Hematopoietic multipotent progenitor cell treated with erythropoietin and hydrocortisone succinate and interleukin-3 and kit ligand, for 15 days (in vitro differentiated cells): ENCODE data around the gene CTAGE4.
"Not testable (repeated sequence)": the region's sequence is repeated elsewhere in the genome, so short reads cannot be mapped to it uniquely, and the experiment has no call there.

Experiments
- DNase-seq: peaks from one replicate; pipeline ENCODE4 v3.0.0-alpha.2; 2015; ENCODE audit warnings: low spot score

The CTAGE4 gene, protein sequence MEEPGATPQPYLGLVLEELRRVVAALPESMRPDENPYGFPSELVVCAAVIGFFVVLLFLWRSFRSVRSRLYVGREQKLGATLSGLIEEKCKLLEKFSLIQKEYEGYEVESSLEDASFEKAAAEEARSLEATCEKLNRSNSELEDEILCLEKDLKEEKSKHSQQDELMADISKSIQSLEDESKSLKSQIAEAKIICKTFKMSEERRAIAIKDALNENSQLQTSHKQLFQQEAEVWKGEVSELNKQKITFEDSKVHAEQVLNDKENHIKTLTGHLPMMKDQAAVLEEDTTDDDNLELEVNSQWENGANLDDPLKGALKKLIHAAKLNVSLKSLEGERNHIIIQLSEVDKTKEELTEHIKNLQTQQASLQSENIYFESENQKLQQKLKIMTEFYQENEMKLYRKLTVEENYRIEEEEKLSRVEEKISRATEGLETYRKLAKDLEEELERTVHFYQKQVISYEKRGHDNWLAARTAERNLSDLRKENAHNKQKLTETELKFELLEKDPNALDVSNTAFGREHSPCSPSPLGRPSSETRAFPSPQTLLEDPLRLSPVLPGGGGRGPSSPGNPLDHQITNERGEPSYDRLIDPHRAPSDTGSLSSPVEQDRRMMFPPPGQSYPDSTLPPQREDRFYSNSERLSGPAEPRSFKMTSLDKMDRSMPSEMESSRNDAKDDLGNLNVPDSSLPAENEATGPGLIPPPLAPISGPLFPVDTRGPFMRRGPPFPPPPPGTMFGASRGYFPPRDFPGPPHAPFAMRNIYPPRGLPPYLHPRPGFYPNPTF

DNA sequence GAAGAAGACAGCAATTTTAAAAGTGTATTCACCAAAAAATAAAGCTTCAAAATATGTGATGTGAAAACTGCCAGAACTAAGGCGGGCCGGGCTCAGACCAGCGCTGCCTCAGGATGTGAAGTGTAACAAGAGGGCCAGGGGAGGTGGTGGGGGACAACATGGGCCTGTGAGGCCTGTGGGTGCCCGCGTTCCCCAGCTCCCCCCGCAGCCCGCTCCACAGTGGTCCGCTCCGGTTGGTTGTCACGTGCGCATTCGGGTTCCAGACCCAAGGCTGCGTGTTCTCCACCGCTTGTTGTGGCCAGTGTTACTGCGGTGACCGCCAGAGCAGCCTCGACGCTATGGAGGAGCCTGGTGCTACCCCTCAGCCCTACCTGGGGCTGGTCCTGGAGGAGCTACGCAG is at the start of gene CTAGE4:
Gene CTAGE4 (plus strand): TSS at position 301 of the 400 bp plus-strand sequence. CDS start 38 bp downstream, at position 339.
- DNase-seq, result not testable (repeated sequence)

DNA sequence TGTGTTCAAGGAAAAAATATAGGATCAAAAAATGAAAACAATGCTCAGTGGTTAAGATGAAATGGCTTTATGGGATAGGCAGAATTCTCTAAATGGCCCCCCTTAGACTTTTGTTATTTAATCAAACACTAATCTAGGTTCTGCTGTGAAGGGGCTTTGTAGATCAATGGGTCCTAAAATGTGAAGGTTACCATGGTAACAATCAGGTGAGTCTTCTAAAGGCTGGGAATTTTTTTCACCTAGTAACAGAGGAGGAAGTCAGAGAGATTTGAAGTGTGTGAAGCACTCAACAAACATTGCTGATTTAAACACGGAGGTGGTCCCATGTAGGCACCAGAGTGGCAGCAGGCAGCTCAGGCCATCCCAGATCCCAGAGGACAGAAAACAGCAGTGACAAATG is 49.1 kb upstream of the CTAGE4 start:
- no peak for DNase-seq

DNA sequence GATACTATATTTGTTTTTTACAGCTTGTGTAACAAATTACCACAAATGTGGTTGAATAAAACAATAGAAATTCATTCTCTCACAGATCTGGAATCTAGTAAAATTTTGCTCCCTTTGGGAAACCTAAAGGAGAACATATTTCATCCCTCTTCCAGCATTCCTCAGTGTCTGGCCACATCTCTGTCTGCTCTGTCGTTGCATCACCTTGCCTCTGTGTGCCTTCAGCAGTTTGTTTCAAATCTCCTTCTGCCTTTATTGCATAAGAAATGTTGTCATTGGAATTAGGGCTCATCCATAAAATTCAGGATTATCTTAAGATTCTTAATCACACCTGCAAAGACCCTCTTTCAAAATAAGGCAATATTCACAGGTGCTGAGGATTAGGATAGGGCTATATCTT is 45.8 kb upstream of the CTAGE4 start:
- DNase-seq, result no peak

DNA sequence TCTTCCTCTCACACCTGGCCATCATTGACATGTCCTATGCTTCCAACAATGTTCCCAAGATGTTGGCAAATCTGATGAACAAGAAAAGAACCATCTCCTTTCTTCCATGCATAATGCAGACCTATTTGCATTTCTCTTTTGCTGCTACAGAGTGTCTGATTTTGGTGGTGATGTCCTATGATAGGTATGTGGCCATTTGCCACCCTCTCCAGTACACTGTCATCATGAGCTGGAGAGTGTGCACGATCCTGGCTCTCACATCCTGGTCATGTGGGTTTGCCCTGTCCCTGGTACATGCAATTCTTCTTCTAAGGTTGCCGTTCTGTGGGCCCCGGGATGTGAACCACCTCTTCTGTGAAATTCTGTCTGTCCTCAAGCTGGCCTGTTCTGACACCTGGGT is 41.1 kb upstream of the CTAGE4 start:
- DNase-seq, result no peak

DNA sequence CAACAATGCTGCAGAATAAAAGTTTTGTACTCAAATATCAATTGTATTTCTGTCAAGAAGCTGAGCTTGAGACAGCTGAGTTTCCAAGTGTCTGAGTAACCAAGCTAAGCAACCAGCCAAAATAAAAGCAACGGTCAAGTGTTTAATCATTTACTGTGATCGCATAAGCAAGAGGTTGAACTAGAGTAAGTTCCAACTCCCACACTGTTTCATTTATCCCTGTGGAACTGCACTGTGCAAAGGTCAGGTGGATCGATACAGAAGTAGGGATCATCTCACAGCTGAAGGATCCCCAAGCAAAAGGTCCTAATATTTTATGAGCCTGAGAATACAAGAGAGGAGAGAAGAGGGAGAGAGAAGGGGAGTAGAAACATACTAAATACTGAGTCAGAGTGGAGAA is 38.8 kb upstream of the CTAGE4 start:
- no peak for DNase-seq

DNA sequence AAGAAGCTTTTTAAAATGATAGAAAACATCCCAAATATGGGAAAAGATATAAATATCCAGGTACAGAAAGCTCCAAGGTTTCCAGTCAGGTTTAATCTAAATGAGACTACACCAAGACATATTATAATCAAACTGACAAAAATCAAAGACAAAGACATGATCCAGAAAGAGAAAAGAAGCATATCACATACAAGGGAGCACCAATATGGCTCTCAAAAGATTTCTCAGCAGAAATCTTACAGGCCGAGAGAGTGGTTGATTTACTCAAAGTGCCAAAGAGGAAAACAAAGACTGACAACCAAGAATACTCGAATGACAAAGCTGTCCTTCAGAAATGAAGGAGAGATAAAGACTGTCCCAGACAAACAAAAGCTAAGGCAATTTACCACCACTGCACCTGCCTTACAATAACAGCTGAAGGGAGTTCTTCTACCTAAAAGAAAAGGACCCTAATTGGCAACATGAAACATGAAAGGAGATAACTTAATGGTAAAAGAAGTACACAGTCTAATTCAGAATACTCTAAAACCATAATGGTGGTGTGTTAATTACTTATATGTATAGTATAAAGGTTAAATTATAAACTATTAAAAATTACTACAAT is 34.9 kb upstream of the CTAGE4 start:
- DNase-seq, result no peak

DNA sequence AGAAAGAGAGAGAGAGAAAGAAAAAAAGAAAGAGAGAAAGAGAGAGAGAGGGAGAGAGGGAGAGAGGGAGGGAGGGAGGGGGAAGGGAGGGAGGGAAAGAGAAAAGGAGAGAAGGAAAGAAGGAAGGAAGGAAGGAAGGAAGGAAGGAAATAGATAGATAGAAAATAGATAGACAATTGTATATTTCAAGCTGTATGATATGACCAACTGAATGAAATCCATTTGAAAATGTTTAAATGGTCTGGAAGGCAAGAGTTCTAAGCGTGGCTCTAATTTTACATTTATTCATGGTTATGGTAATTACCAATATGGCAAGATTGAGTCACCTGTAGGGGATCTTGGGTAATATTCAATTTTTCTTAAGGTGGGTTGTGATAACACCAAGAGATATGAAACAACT is 24.4 kb upstream of the CTAGE4 start:
- DNase-seq, result no peak

DNA sequence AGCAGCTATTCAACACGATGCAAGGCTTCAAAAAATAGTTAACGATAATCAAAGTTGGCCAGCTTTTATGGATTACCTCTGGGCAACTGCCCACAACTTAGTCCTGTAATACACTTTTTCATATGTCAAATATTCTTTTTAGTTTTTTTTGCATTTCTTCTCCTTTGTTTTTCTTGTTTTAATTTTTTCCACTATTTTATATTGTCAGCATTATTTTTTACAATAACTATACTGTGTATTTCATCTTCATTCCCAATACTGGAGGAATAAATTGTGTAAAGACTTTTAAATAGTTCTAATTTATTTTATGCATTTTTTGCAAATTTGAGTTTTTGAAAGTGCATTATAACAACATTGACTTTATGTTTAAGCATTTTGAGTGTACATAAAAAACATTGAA is 18.5 kb upstream of the CTAGE4 start:
- DNase-seq, result no peak

DNA sequence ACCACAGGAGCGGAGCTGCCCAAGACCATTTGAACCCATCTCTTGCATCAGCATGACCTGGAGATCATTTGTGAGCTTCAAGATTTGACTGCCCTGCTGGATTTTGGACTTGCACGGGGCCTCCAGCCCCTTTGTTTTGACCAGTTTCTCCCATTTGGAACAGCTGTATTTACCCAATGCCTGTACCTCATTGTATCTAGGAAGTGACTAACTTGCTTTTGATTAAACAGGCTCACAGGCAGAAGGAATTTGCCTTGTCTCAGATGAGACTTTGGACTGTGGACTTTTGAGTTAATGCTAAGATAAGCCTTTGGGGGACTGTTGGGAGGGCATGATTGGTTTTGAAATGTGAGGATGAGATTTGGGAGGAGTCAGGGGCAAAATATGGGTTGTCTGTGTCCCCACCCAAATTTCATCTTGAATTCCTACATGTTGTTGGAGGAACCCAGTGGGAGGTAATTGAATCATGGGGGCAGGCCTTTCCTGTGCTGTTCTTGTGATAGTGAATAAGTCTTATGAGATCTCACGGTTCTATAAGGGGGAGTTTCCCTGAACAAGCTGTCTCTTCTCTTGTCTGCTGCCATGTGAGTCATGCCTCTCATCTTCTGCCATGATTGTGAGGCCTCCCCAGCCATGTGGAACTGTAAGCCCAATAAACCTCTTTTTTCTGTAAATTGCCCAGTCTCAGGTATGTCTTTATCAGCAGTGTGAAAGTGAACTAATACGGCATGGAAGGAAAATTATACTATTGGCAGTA is 11.5 kb upstream of the CTAGE4 start:
- DNase-seq, result not testable (repeated sequence)

DNA sequence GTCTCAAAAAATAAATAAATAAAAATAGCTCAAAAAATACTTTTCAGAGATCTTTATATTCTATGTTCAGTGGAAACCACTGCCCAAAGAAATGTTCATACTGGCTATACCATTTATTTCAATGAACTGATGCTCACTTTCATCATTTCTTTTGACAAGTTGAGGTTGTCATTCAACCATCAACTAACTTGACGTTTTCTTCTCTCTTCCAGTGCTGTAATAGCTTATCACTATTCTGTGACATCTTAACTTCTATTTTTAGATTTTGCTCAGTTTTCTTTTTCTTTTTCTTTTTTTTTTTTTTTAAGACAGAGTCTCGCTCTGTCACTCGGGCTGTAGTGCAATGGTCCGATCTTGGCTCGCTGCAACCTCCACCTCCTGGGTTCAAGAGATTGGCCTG is 8.7 kb upstream of the CTAGE4 start:
- no peak for DNase-seq

DNA sequence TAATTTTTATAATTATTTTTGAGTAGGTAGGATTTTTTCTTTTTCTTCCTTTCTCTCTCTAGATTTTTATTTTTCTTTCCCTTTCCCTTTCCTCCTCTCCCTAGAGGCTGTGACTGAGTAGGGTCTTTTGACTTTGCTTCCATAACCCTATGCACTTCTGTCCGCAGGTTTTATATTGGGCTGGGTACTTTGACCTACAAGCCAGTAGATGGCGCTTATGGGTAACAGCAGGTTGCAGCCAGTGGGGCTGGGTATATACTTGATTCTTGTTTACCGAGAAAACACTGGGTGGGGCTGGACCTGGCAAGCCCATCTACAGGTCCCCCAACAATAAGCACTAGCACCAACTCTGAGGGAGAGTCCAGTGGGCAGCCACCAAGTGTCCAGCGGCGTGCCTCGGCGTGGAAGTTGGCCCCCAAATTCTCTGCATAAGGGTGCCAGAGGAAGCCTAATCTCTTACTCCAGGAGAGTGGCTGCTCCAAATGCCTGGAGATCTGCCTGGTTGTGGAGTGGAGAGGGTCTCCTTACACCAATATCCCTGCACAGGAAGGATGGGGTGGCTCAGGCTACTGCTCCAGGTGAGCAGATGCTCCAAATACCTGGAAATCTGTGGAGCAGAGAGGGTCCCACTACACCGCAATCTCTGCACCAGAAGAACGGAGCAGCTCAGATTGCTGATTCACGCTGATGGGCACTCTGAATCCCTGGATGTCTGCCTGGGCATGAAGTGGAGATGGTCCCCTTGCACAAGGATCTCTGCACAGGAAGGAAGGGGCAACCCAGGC is 4.7 kb upstream of the CTAGE4 start:
- not testable (repeated sequence) for DNase-seq

DNA sequence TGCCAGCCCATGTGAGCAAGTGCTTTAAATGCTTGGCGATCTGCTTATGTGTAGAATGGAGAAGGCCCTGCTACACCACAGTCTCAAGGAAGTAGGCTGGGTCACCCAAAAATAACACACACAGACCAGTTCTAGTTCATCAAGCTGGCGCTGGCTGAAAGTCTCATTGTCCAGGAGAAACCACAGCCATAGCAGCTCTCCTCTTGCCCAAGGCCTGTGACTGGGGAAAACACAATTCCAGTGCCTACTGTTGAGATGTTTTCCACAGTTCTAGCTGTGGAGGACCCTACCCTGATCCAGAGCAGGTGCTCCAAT is 4.1 kb upstream of the CTAGE4 start:
- DNase-seq, result not testable (repeated sequence)

DNA sequence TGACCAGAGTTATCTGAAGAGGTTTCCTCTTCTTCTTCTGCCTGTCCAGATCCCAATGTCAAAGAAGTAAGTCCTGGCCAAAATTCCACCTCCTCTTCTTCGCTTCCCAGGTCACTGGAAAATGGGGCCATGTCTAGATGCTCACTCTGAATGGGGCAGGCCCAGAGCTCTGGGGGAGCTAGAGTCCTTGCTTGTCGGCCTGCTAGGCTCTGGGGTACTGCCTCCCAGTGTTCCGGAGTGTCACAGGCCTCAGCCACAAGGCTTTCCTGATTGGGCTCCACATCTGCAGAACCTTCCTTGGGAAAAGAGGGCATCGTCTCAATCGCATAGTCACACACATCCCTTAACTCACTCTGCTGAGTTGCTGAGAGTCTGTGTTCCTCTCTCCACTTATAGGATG is 4.6 kb downstream of the CTAGE4 start:
- DNase-seq, result not testable (repeated sequence)

DNA sequence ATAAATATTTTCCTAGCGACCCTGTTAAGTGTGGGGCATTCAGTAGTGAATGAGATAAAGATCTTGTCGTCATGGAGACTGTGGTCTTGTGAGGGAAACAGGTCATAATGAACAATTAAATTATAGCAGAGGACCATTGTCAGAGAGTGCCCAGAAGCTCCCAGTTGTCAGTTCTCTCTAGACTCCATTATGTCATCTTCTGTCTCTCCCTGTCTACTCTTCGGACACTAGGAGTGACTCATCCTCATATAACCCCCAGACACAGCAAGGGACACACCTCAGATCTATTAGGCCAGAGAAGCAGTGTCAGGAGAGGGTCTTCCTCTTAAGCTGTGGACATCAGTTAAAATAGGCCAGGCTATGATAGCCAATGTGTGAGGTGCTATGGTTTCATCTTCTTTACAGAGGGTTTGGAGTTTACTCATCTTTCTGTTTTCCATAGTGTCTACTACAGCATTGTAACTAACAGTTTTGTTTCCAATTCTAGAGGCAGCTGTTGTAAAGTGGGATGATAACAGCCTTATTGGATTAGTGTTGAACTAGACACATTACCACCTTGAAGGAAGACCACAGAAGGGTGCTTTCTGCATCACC is 5.4 kb downstream of the CTAGE4 start:
- DNase-seq, result not testable (repeated sequence)

DNA sequence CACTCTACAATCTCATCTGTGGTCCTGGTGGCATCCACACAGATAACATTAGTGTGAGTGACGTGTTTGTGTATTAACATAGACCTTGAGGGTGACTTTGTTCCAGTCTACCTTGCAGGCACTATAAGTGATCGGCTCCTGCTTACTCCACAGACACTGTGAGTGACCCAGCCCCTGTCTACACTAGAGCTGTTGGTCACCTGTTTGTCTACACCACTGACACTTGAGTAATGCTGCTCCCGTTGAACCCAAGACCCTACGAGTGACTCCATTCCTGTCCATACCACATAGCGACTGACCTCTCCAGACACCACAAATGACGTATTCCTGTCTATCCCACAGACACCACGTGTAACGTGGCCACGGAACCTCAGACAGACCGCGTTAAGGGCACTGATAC is 10.5 kb downstream of the CTAGE4 start:
- DNase-seq, result not testable (repeated sequence)

DNA sequence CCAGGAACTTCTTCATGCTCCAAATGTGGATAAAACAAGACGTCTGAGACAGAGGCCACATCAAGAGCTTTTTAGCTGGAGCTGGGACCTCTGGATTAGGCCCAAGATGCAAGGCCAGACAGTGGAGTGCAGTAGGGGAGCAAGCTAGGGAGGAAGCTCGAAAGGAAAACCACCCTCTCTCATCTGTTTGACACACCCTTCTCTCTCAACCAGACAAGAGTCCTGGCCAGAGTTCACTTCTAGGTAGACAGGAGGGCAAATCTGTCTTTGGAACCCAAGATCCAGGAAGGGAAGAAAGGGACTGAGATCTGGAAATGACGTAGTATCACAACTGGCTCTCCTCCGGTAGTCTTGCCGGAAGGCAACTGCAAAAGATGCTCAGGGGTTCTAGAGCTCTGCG is 11.2 kb downstream of the CTAGE4 start:
- DNase-seq, result not testable (repeated sequence)

DNA sequence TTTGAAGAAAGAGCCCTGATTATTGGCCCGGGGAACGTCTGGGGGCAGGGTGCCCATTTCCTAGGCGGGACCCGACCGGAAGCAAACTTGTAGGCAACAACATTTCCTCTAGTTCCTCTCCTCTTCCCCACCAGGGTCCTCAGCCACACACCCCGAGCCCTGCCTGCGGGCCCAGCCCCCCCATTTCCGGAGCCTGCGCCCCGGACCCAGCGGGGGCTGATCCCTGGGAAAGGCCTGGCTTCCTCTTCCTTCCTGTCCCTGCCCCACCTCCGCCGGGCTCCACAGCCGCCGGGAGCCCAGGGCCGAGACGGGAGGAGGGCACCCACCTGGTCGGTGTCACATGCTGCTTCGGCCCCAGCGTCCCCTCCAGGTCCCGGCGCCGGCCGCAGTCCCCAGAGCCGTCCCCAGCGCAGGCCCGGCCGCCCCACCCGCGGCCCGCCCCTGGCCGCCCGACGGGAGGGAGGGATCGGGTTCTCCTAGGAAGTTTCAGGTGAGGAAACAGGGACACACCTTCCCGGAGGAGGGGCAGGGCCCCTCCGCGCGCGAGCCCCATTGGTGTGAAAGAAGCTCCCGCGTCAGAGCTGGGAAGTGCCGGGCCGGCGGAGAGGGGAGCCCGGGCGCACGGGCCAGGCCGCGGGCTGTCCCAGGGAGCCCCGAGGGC is 12.1 kb downstream of the CTAGE4 start, which contains the start of gene ARHGEF35:
Gene ARHGEF35 (minus strand): TSS at position 622 of the 661 bp plus-strand sequence. CDS start 7,450 bp downstream, outside the sequence.
- DNase-seq, result not testable (repeated sequence)

DNA sequence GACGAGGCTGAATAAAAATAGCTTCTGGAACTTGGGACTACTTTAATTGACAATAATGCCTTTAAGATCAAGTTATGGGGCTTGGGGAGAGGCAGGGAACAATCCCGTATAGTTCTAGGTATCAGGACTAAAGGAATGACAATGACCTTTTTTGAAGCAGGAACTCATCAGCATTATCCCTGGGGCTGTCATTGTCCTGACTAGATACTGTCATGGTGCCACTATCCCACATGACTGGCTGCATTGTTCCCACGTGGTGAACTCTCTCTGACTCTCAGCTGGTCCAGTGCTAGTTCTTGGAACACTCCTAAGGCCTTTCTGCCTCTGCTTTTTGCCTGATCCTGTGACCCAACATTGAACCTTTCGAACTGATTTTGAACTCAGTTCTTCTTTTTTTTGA is 15.7 kb downstream of the CTAGE4 start:
- DNase-seq, result not testable (repeated sequence)

DNA sequence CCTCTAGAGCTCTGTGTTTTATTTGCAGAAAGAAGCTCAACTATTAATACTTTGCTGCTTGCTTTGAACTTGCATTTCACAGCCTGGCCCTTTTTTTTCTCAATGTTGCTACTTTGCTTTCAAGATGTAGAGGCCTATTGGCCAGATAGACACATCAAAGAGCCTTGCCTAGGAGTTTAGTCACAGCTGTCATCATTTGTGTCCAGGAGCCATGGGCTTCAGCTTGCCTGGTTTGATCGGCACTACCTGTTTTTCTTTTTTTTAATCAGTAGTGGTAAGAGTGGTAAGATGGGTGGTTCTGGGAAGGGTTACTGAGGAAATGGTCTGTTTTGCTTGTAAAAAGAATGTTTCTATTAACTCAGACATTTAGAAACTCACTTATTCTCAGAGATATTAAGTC is 18.7 kb downstream of the CTAGE4 start:
- DNase-seq, result not testable (repeated sequence)

DNA sequence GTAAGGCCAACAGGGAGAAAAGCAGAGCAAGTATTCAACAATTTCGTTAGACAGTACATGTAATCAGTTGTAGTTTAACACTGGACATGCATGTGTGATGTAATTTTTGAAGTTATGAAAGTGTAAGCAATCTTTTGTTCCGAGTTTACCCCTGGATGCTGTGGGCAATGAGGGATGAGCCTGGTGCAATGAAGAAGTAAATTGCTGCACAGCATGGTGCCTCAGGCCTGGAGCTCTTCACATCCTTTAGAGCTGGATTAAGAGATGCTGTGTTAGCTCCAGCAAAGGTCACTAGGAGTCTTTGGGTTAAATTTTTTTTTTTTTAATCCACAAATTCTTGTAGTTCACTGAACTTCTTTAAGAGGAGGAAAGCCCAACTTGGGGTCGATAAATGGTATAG is 19.8 kb downstream of the CTAGE4 start:
- DNase-seq, result not testable (repeated sequence)
